Measurements from ENCODE around the gene ZNF578. TPM values are rescaled to one million over a fixed set of nuclear protein-coding genes. Genes with fewer than 3 reads are reported as not detected.
"Not testable (repeated sequence)": the region's sequence is repeated elsewhere in the genome, so short reads cannot be mapped to it uniquely, and the experiment has no call there.

ZNF578 gene
- total RNA-seq, 1 experiment from 2014 or later = 0.69 TPM

DNA sequence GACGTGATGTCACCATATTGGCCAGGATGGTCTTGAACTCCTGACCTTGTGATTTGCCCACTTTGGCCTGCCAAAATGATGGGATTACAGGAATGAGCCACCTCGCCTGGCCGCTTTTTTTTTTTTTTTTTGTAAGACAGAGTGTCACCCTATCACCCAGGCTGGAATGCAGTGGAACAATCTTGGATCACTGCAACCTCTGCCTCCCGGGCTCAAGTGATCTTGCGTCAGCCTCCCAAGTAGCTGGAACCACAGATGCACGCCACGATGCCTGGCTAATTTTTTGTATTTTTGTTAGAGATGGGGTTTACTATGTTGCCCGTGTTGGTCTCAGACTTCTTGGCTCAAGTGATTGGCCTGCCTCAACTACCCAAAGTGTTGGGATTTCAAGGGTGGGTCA lies 45.2 kb downstream of the ZNF578 start:
- no peak for TF ChIP-seq EZH2 (IDR thresholded peaks at IDR 0.05; ENCODE audit: borderline replicate concordance, low read depth, low read length, poor library complexity, severe bottlenecking)
- TF ChIP-seq, protein P1, sequence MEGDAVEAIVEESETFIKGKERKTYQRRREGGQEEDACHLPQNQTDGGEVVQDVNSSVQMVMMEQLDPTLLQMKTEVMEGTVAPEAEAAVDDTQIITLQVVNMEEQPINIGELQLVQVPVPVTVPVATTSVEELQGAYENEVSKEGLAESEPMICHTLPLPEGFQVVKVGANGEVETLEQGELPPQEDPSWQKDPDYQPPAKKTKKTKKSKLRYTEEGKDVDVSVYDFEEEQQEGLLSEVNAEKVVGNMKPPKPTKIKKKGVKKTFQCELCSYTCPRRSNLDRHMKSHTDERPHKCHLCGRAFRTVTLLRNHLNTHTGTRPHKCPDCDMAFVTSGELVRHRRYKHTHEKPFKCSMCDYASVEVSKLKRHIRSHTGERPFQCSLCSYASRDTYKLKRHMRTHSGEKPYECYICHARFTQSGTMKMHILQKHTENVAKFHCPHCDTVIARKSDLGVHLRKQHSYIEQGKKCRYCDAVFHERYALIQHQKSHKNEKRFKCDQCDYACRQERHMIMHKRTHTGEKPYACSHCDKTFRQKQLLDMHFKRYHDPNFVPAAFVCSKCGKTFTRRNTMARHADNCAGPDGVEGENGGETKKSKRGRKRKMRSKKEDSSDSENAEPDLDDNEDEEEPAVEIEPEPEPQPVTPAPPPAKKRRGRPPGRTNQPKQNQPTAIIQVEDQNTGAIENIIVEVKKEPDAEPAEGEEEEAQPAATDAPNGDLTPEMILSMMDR (conservative IDR thresholded peaks at IDR 0.05; ENCODE audit: low read depth, low read length) = no peak
- no peak overlapping the region for H3K4me3 ChIP-seq (ENCODE audit: low read depth, low read length, poor library complexity, severe bottlenecking)
- H3K36me3 ChIP-seq (ENCODE audit: insufficient read depth, low read length, poor library complexity, severe bottlenecking) = no peaks in the 10 kb centered on the region
- CTCF ChIA-PET = no interaction called here
- intact Hi-C loops (cut with micrococcal nuclease; ENCODE audit: unreplicated experiment) = no loop called here
- H3K9me3 ChIP-seq (ENCODE audit: low read depth, low read length, poor library complexity, severe bottlenecking) = peaks cover 7% of the 10 kb centered on the region
- H3K27ac ChIP-seq (ENCODE audit: low read depth, low read length, poor library complexity, severe bottlenecking) = no peak overlapping the region
- POLR2A ChIA-PET (ENCODE audit: low non-redundant PET) = no interaction called here
- BruUV-seq (replicated peaks) = no TSS peak
- H3K27me3 ChIP-seq (replicated peaks; ENCODE audit: insufficient read depth, low read depth, low read length, poor library complexity) = no peaks in the 10 kb centered on the region
- no peaks in the 10 kb centered on the region for H3K4me1 ChIP-seq (ENCODE audit: insufficient read depth, low read length, poor library complexity, severe bottlenecking)
- no peak for DNase-seq (ENCODE audit: low spot score)

DNA sequence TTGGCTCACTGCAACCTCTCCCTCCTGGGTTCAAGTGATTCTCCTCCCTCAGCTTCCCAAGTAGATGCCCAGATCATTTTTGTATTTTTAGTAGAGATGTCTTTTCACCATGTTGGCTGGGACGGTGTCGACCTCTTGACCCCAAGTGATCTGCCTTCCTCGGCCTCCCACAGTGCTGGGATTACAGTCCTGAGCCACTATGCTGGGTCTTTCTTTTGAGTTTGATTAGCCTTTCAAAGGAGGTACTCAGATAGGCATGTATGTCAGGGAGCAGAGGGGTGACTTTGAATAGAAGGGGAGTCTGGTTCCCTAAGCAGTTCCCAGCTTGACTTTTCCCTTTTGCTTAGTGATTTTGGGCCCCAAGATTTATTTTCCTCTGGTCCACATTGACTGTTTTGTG lies 47.1 kb downstream of the ZNF578 start:
- H3K27ac ChIP-seq (ENCODE audit: low read depth, low read length, poor library complexity, severe bottlenecking); H3K4me3 ChIP-seq (ENCODE audit: low read depth, low read length, poor library complexity, severe bottlenecking); H3K27me3 ChIP-seq (replicated peaks; ENCODE audit: insufficient read depth, low read depth, low read length, poor library complexity); POLR2A ChIA-PET (ENCODE audit: low non-redundant PET); DNase-seq (ENCODE audit: low spot score); CTCF ChIA-PET; H3K4me1 ChIP-seq (ENCODE audit: insufficient read depth, low read length, poor library complexity, severe bottlenecking); intact Hi-C loops (cut with micrococcal nuclease; ENCODE audit: unreplicated experiment); BruUV-seq (replicated peaks); H3K9me3 ChIP-seq (ENCODE audit: low read depth, low read length, poor library complexity, severe bottlenecking); H3K36me3 ChIP-seq (ENCODE audit: insufficient read depth, low read length, poor library complexity, severe bottlenecking): not testable (repeated sequence)

DNA sequence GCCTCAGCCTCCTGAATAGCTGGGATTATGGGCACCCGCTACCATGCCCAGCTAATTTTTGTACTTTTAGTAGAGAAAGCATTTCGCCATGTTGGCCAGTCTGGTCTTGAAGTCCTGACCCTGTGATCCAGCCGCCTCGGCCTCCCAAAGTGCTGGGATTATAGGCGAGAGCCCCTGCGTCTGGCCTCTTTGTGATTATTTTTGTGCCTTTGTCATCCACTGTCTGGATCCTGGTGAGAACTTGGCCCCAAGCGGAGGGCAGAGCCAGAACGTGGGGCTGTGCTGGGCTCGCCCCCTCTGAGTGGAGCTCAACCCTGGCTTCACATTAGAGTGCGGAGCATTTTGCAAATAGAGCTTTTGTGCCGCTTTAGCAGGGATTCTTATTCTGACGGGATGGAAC lies 47.6 kb downstream of the ZNF578 start:
- CTCF ChIA-PET; DNase-seq (ENCODE audit: low spot score); H3K9me3 ChIP-seq (ENCODE audit: low read depth, low read length, poor library complexity, severe bottlenecking); BruUV-seq (replicated peaks); H3K27me3 ChIP-seq (replicated peaks; ENCODE audit: insufficient read depth, low read depth, low read length, poor library complexity); POLR2A ChIA-PET (ENCODE audit: low non-redundant PET); H3K27ac ChIP-seq (ENCODE audit: low read depth, low read length, poor library complexity, severe bottlenecking); H3K36me3 ChIP-seq (ENCODE audit: insufficient read depth, low read length, poor library complexity, severe bottlenecking); H3K4me3 ChIP-seq (ENCODE audit: low read depth, low read length, poor library complexity, severe bottlenecking); H3K4me1 ChIP-seq (ENCODE audit: insufficient read depth, low read length, poor library complexity, severe bottlenecking); intact Hi-C loops (cut with micrococcal nuclease; ENCODE audit: unreplicated experiment): not testable (repeated sequence)

DNA sequence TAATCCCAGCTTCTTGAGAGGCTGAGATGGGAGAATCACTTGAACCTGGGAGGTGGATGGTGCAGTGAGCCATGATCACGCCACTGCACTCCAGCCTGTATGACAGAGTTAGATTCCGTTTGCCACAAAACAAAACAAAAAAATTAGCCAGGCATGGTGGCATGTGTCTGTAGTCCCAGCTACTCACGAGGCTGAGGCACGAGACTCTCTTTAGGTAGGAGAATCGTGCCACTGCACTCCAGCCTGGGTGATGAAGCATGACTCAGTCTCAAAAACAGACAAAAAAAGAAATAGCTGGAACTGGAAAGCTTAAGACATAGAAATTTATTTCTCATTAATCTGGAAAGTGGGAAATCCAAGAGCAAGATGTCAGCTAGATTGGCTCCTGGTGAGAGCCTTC lies 53.9 kb downstream of the ZNF578 start:
- BruUV-seq (replicated peaks) = no TSS peak
- intact Hi-C loops (cut with micrococcal nuclease; ENCODE audit: unreplicated experiment) = no loop called here
- Histone ChIP-seq H3K9me3 (ENCODE audit: low read depth, low read length, poor library complexity, severe bottlenecking) (no peaks in the 10 kb centered on the region), H3K4me1 (ENCODE audit: insufficient read depth, low read length, poor library complexity, severe bottlenecking) (no peaks in the 10 kb centered on the region), H3K4me3 (ENCODE audit: low read depth, low read length, poor library complexity, severe bottlenecking) (no peak overlapping the region), H3K36me3 (ENCODE audit: insufficient read depth, low read length, poor library complexity, severe bottlenecking) (no peaks in the 10 kb centered on the region), H3K27ac (ENCODE audit: low read depth, low read length, poor library complexity, severe bottlenecking) (no peak overlapping the region), H3K27me3 (replicated peaks; ENCODE audit: insufficient read depth, low read depth, low read length, poor library complexity) (no peaks in the 10 kb centered on the region)
- no peak for DNase-seq (ENCODE audit: low spot score)
- ChIA-PET CTCF (no interaction called here), POLR2A (ENCODE audit: low non-redundant PET) (no interaction called here)
- TF ChIP-seq, protein P1 (conservative IDR thresholded peaks at IDR 0.05; ENCODE audit: low read depth, low read length) = no peak
- no peak for TF ChIP-seq EZH2 (IDR thresholded peaks at IDR 0.05; ENCODE audit: borderline replicate concordance, low read depth, low read length, poor library complexity, severe bottlenecking)

Measured in A673 (cell line).